Measurements from ENCODE around the gene MDFIC.

The MDFIC gene

GRCh38 chr7:114910787-114911186 lies 11.1 kb upstream of the MDFIC start:
- peaks cover 2% of the 10 kb centered on the region for H3K9me3 ChIP-seq (ENCODE audit: control insufficient read depth, low read depth, low read length)
- no peaks in the 10 kb centered on the region for H3K27me3 ChIP-seq (ENCODE audit: control insufficient read depth, insufficient read depth, low read length)
- H3K4me3 ChIP-seq (ENCODE audit: low read length) = no peak overlapping the region
- no peaks in the 10 kb centered on the region for H3K36me3 ChIP-seq (ENCODE audit: control insufficient read depth, low read depth, low read length)
- no peaks in the 10 kb centered on the region for H3K4me1 ChIP-seq (ENCODE audit: control insufficient read depth, low read depth, low read length)
- H3K27ac ChIP-seq (ENCODE audit: low read length) = no peak overlapping the region
- H3K9ac ChIP-seq (ENCODE audit: low read length) = no peak overlapping the region

- Histone ChIP-seq H3K27ac (ENCODE audit: low read length) (no peak overlapping the region), H3K27me3 (ENCODE audit: control insufficient read depth, insufficient read depth, low read length) (no peaks in the 10 kb centered on the region), H3K9me3 (ENCODE audit: control insufficient read depth, low read depth, low read length) (peaks cover 2% of the 10 kb centered on the region), H3K36me3 (ENCODE audit: control insufficient read depth, low read depth, low read length) (no peaks in the 10 kb centered on the region), H3K4me3 (ENCODE audit: low read length) (no peak overlapping the region), H3K9ac (ENCODE audit: low read length) (no peak overlapping the region), H3K4me1 (ENCODE audit: control insufficient read depth, low read depth, low read length) (no peaks in the 10 kb centered on the region)
These were observed 10.5 kb upstream of the MDFIC start for GRCh38 chr7:114911411-114911810.

- H3K4me3 ChIP-seq (ENCODE audit: low read length) = no peak overlapping the region
- no peaks in the 10 kb centered on the region for H3K36me3 ChIP-seq (ENCODE audit: control insufficient read depth, low read depth, low read length)
- peaks cover 4% of the 10 kb centered on the region for H3K27me3 ChIP-seq (ENCODE audit: control insufficient read depth, insufficient read depth, low read length)
- no peak overlapping the region for H3K27ac ChIP-seq (ENCODE audit: low read length)
- H3K9me3 ChIP-seq (ENCODE audit: control insufficient read depth, low read depth, low read length) = no peaks in the 10 kb centered on the region
- H3K9ac ChIP-seq (ENCODE audit: low read length) = no peak overlapping the region
- H3K4me1 ChIP-seq (ENCODE audit: control insufficient read depth, low read depth, low read length) = no peaks in the 10 kb centered on the region
These were observed 5.5 kb upstream of the MDFIC start for GRCh38 chr7:114916261-114916892.

GRCh38 chr7:114917211-114917839 lies 4.6 kb upstream of the MDFIC start:
- no peaks in the 10 kb centered on the region for H3K9me3 ChIP-seq (ENCODE audit: control insufficient read depth, low read depth, low read length)
- no peaks in the 10 kb centered on the region for H3K36me3 ChIP-seq (ENCODE audit: control insufficient read depth, low read depth, low read length)
- H3K27ac ChIP-seq (ENCODE audit: low read length) = no peak overlapping the region
- H3K4me1 ChIP-seq (ENCODE audit: control insufficient read depth, low read depth, low read length) = no peaks in the 10 kb centered on the region
- no peak overlapping the region for H3K9ac ChIP-seq (ENCODE audit: low read length)
- no peak overlapping the region for H3K4me3 ChIP-seq (ENCODE audit: low read length)
- H3K27me3 ChIP-seq (ENCODE audit: control insufficient read depth, insufficient read depth, low read length) = peaks cover 5% of the 10 kb centered on the region

- H3K4me1 ChIP-seq (ENCODE audit: control insufficient read depth, low read depth, low read length) = peaks cover 8% of the 10 kb centered on the region
- no peak overlapping the region for H3K27ac ChIP-seq (ENCODE audit: low read length)
- no peak overlapping the region for H3K4me3 ChIP-seq (ENCODE audit: low read length)
- no peaks in the 10 kb centered on the region for H3K9me3 ChIP-seq (ENCODE audit: control insufficient read depth, low read depth, low read length)
- no peak overlapping the region for H3K9ac ChIP-seq (ENCODE audit: low read length)
- no peaks in the 10 kb centered on the region for H3K36me3 ChIP-seq (ENCODE audit: control insufficient read depth, low read depth, low read length)
- H3K27me3 ChIP-seq (ENCODE audit: control insufficient read depth, insufficient read depth, low read length) = peaks cover 11% of the 10 kb centered on the region
These were observed 2.3 kb upstream of the MDFIC start for GRCh38 chr7:114919587-114919986.

- no peaks in the 10 kb centered on the region for H3K36me3 ChIP-seq (ENCODE audit: control insufficient read depth, low read depth, low read length)
- H3K4me3 ChIP-seq (ENCODE audit: low read length) = peak overlapping the region; percentile 77
- H3K27ac ChIP-seq (ENCODE audit: low read length) = no peak overlapping the region
- peaks cover 11% of the 10 kb centered on the region for H3K27me3 ChIP-seq (ENCODE audit: control insufficient read depth, insufficient read depth, low read length)
- H3K9me3 ChIP-seq (ENCODE audit: control insufficient read depth, low read depth, low read length) = no peaks in the 10 kb centered on the region
- no peak overlapping the region for H3K9ac ChIP-seq (ENCODE audit: low read length)
- peaks cover 8% of the 10 kb centered on the region for H3K4me1 ChIP-seq (ENCODE audit: control insufficient read depth, low read depth, low read length)
These were observed 266 bp upstream of the MDFIC start for GRCh38 chr7:114921631-114922025.

GRCh38 chr7:114922652-114923402 lies 933 bp downstream of the MDFIC start:
- Histone ChIP-seq H3K4me3 (ENCODE audit: low read length) (peak overlapping the region; percentile 77), H3K9ac (ENCODE audit: low read length) (peak overlapping the region; percentile 74), H3K9me3 (ENCODE audit: control insufficient read depth, low read depth, low read length) (no peaks in the 10 kb centered on the region), H3K27ac (ENCODE audit: low read length) (no peak overlapping the region), H3K36me3 (ENCODE audit: control insufficient read depth, low read depth, low read length) (no peaks in the 10 kb centered on the region), H3K27me3 (ENCODE audit: control insufficient read depth, insufficient read depth, low read length) (peaks cover 11% of the 10 kb centered on the region), H3K4me1 (ENCODE audit: control insufficient read depth, low read depth, low read length) (peaks cover 13% of the 10 kb centered on the region)

- peak overlapping the region; percentile 77 for H3K4me3 ChIP-seq (ENCODE audit: low read length)
- no peaks in the 10 kb centered on the region for H3K36me3 ChIP-seq (ENCODE audit: control insufficient read depth, low read depth, low read length)
- peaks cover 13% of the 10 kb centered on the region for H3K4me1 ChIP-seq (ENCODE audit: control insufficient read depth, low read depth, low read length)
- H3K9me3 ChIP-seq (ENCODE audit: control insufficient read depth, low read depth, low read length) = no peaks in the 10 kb centered on the region
- H3K27ac ChIP-seq (ENCODE audit: low read length) = no peak overlapping the region
- peak overlapping the region; percentile 39 for H3K9ac ChIP-seq (ENCODE audit: low read length)
- peaks cover 11% of the 10 kb centered on the region for H3K27me3 ChIP-seq (ENCODE audit: control insufficient read depth, insufficient read depth, low read length)
These were observed 1.5 kb downstream of the MDFIC start for GRCh38 chr7:114923403-114923713.

- H3K27ac ChIP-seq (ENCODE audit: low read length) = no peak overlapping the region
- peak overlapping the region; percentile 77 for H3K4me3 ChIP-seq (ENCODE audit: low read length)
- peaks cover 15% of the 10 kb centered on the region for H3K4me1 ChIP-seq (ENCODE audit: control insufficient read depth, low read depth, low read length)
- H3K27me3 ChIP-seq (ENCODE audit: control insufficient read depth, insufficient read depth, low read length) = peaks cover 11% of the 10 kb centered on the region
- H3K9me3 ChIP-seq (ENCODE audit: control insufficient read depth, low read depth, low read length) = no peaks in the 10 kb centered on the region
- H3K9ac ChIP-seq (ENCODE audit: low read length) = no peak overlapping the region
- H3K36me3 ChIP-seq (ENCODE audit: control insufficient read depth, low read depth, low read length) = no peaks in the 10 kb centered on the region
These were observed 2.3 kb downstream of the MDFIC start for GRCh38 chr7:114924038-114924712.

GRCh38 chr7:114925434-114925833 lies 3.5 kb downstream of the MDFIC start:
- peaks cover 27% of the 10 kb centered on the region for H3K4me1 ChIP-seq (ENCODE audit: control insufficient read depth, low read depth, low read length)

GRCh38 chr7:114928060-114928459 lies 6.2 kb downstream of the MDFIC start:
- Histone ChIP-seq H3K4me3 (ENCODE audit: low read length) (no peak overlapping the region), H3K27ac (ENCODE audit: low read length) (no peak overlapping the region), H3K36me3 (ENCODE audit: control insufficient read depth, low read depth, low read length) (no peaks in the 10 kb centered on the region), H3K9ac (ENCODE audit: low read length) (no peak overlapping the region), H3K9me3 (ENCODE audit: control insufficient read depth, low read depth, low read length) (no peaks in the 10 kb centered on the region), H3K27me3 (ENCODE audit: control insufficient read depth, insufficient read depth, low read length) (peaks cover 6% of the 10 kb centered on the region), H3K4me1 (ENCODE audit: control insufficient read depth, low read depth, low read length) (peaks cover 39% of the 10 kb centered on the region)

More at GRCh38 chr7:114925434-114925833, 3.5 kb downstream of the MDFIC start:
- H3K36me3 ChIP-seq (ENCODE audit: control insufficient read depth, low read depth, low read length) = no peaks in the 10 kb centered on the region
- H3K9ac ChIP-seq (ENCODE audit: low read length) = no peak overlapping the region
- no peak overlapping the region for H3K27ac ChIP-seq (ENCODE audit: low read length)
- H3K4me3 ChIP-seq (ENCODE audit: low read length) = no peak overlapping the region
- H3K27me3 ChIP-seq (ENCODE audit: control insufficient read depth, insufficient read depth, low read length) = peaks cover 11% of the 10 kb centered on the region
- no peaks in the 10 kb centered on the region for H3K9me3 ChIP-seq (ENCODE audit: control insufficient read depth, low read depth, low read length)
